Rectal smooth muscle tissue (tissue), 1 donor: ENCODE results near the gene FSTL4.

ENCODE experiments used
- H3K27ac ChIP-seq: one replicate; pipeline ENCODE4 v1.7.0; 2013; ENCODE audit warnings: low read depth, low read length, inconsistent platforms
- H3K27me3 ChIP-seq: one replicate; pipeline ENCODE4 v1.7.0; 2013; ENCODE audit warnings: low read length; ENCODE audit not compliant: control insufficient read depth, insufficient read depth
- H3K36me3 ChIP-seq: one replicate; pipeline ENCODE4 v1.7.0; 2013; ENCODE audit warnings: low read length; ENCODE audit not compliant: control insufficient read depth, insufficient read depth
- H3K4me1 ChIP-seq: one replicate; pipeline ENCODE4 v1.7.0; 2013; ENCODE audit warnings: low read length; ENCODE audit not compliant: control insufficient read depth, insufficient read depth
- H3K4me3 ChIP-seq: one replicate; pipeline ENCODE4 v1.7.0; 2013; ENCODE audit warnings: low read length
- H3K9ac ChIP-seq: one replicate; pipeline ENCODE4 v1.7.0; 2013; ENCODE audit warnings: low read length

Gene FSTL4

GRCh38 chr5:133433641-133434040 lies 178.7 kb downstream of the FSTL4 start:
- Histone ChIP-seq H3K27me3 (no peaks in the 10 kb centered on the region), H3K9ac (no peak overlapping the region), H3K4me3 (no peak overlapping the region), H3K27ac (no peak overlapping the region), H3K36me3 (no peaks in the 10 kb centered on the region), H3K4me1 (no peaks in the 10 kb centered on the region)

DNA sequence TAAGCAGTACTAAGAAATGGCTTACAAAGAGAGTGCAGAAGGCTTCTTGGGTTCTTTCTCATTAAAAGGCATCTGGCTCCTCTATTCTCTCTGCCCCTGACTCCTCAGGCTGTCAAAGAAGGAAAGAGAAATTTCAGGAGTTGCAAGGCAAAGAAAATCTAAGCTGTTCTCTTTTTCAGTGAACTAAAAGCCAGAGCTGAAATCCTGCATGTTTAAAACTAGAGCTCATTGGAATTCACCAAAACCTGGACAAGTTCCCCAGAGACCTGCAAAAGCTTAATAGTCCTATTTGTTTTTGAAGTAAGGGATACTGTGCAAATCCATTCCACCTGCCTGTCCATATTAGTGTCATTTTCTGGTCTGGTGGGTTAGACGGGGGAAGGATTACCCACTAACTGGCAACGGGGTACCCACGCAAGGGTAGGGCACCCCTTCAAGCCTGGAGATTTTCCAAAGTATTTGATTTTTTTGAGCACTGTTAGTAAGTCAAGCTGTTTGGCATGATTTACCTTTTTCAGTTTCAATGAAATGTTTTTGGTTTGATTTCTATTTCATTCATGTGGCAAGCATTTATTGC lies 179.3 kb downstream of the FSTL4 start:
- H3K4me3 ChIP-seq: no peak overlapping the region
- H3K36me3 ChIP-seq: no peaks in the 10 kb centered on the region
- no peaks in the 10 kb centered on the region for H3K4me1 ChIP-seq
- H3K27me3 ChIP-seq: peaks cover 2% of the 10 kb centered on the region
- H3K27ac ChIP-seq: no peak overlapping the region
- no peak overlapping the region for H3K9ac ChIP-seq

DNA sequence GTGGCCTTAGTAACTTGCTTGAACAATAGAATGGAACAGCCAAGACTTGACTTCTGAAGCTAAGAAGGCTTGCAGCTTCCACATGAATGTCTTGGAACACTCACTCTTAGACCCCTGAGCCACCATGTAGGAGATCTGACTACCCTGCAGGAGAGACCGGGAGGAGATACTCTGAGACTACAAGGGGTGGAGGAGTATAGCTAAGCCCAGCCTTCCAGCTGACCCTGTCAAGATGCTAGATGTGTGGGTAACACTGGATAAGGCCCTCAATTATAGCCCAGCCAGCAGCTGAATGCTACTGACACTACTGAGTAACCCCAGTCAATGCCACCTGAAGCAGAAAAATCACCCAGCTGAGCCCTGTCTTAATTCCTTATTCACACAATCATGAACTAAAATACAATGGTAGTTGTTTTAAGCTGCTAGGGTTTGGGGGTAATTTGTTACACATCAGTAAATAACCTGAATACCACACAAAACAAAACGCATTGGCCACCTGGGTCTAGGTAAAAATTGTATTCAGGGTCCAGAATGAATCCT lies 180.9 kb downstream of the FSTL4 start:
- Histone ChIP-seq H3K4me3 (no peak overlapping the region), H3K36me3 (no peaks in the 10 kb centered on the region), H3K27ac (no peak overlapping the region), H3K9ac (no peak overlapping the region), H3K4me1 (no peaks in the 10 kb centered on the region), H3K27me3 (peaks cover 2% of the 10 kb centered on the region)

- peaks cover 2% of the 10 kb centered on the region for H3K27me3 ChIP-seq
- H3K36me3 ChIP-seq: no peaks in the 10 kb centered on the region
- no peak overlapping the region for H3K27ac ChIP-seq
- H3K9ac ChIP-seq: no peak overlapping the region
- H3K4me1 ChIP-seq: no peaks in the 10 kb centered on the region
- no peak overlapping the region for H3K4me3 ChIP-seq
Measured at GRCh38 chr5:133430095-133430494, 182.2 kb downstream of the FSTL4 start.

GRCh38 chr5:133429046-133429445 lies 183.3 kb downstream of the FSTL4 start:
- Histone ChIP-seq H3K4me3 (no peak overlapping the region), H3K27ac (no peak overlapping the region), H3K36me3 (no peaks in the 10 kb centered on the region), H3K4me1 (no peaks in the 10 kb centered on the region), H3K27me3 (peaks cover 2% of the 10 kb centered on the region), H3K9ac (no peak overlapping the region)

DNA sequence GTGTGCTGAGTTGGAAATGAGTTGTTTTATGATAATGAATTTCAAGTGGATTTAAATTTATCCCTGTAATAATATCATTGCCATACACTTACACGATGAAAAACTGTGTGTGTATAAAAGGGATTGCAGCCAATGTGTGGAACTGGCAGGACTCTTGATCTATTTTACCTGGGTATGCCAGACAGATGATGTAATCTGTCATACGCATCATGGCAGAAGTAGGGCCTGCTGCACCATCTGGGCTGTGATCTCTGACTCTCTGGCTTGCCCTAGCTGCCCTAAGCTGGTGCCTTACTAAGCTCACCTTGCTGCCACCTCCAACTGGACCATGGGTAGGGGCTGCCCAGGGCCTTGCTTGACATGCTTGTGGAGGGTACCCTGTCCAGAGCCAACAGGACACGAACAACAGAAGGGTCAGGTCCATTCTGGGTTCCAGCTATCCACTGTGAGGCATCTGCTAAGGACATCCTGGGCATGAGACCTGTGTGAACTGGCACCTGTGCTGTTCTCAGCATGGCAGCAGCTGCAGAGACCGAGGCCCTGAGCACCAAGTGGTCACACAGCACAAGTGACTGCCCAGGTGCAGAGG lies 184.2 kb downstream of the FSTL4 start:
- no peaks in the 10 kb centered on the region for H3K36me3 ChIP-seq
- H3K27ac ChIP-seq: no peak overlapping the region
- H3K4me3 ChIP-seq: no peak overlapping the region
- peaks cover 2% of the 10 kb centered on the region for H3K27me3 ChIP-seq
- no peaks in the 10 kb centered on the region for H3K4me1 ChIP-seq
- no peak overlapping the region for H3K9ac ChIP-seq

- Histone ChIP-seq H3K4me3 (no peak overlapping the region), H3K4me1 (no peaks in the 10 kb centered on the region), H3K36me3 (no peaks in the 10 kb centered on the region), H3K27me3 (peaks cover 2% of the 10 kb centered on the region), H3K9ac (no peak overlapping the region), H3K27ac (no peak overlapping the region)
Measured at GRCh38 chr5:133427121-133427777, 185.1 kb downstream of the FSTL4 start.

DNA sequence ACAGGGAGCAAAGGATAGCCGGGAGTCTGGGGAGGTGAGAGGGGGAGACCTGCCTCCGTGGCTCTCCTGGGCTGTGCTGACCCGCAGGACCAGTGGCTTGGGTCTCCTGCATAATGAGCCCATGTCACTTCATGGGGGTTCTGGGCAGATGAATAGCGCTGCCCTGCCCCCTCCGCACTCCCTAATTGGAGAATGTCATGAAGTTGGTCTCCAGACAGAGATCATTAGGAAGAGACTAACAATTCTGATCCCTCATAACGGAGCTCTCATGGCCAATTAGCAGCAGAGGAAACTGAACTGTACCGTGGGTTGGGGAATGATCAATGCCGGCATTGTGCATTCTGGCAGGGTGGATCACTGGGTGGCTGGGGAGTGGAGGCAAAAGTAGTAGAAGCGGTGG lies 186.1 kb downstream of the FSTL4 start:
- Histone ChIP-seq H3K9ac (no peak overlapping the region), H3K4me3 (no peak overlapping the region), H3K27ac (no peak overlapping the region), H3K27me3 (peaks cover 2% of the 10 kb centered on the region), H3K36me3 (no peaks in the 10 kb centered on the region), H3K4me1 (no peaks in the 10 kb centered on the region)

GRCh38 chr5:133425764-133426163 lies 186.6 kb downstream of the FSTL4 start:
- peaks cover 2% of the 10 kb centered on the region for H3K27me3 ChIP-seq
- no peak overlapping the region for H3K27ac ChIP-seq
- H3K4me1 ChIP-seq: no peaks in the 10 kb centered on the region
- no peak overlapping the region for H3K4me3 ChIP-seq
- H3K9ac ChIP-seq: no peak overlapping the region
- no peaks in the 10 kb centered on the region for H3K36me3 ChIP-seq

DNA sequence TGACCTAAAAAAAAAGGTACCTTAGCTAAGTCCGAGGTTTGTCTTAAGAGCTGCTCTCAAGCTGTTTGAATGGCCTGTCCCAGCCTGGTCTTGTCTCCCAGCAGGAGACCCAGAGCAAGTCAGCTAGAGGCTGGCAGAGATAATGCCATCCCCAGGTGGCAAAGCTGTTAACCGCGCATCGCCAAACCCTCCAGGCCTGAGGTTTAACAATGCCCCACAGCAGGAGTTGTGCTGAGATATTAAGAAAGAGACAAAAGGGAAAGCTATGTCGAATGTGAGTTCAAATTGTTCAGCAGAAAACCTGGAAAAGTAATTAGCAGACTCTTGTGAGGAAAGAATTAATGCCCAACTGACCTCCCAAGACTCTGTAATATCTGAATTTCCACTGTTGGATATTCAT lies 187.1 kb downstream of the FSTL4 start:
- no peaks in the 10 kb centered on the region for H3K4me1 ChIP-seq
- peaks cover 2% of the 10 kb centered on the region for H3K27me3 ChIP-seq
- no peaks in the 10 kb centered on the region for H3K36me3 ChIP-seq
- H3K9ac ChIP-seq: no peak overlapping the region
- H3K27ac ChIP-seq: no peak overlapping the region
- no peak overlapping the region for H3K4me3 ChIP-seq

GRCh38 chr5:133423618-133424282 lies 188.6 kb downstream of the FSTL4 start:
- no peak overlapping the region for H3K4me3 ChIP-seq
- no peaks in the 10 kb centered on the region for H3K36me3 ChIP-seq
- H3K4me1 ChIP-seq: no peaks in the 10 kb centered on the region
- H3K9ac ChIP-seq: no peak overlapping the region
- peaks cover 2% of the 10 kb centered on the region for H3K27me3 ChIP-seq
- H3K27ac ChIP-seq: no peak overlapping the region

DNA sequence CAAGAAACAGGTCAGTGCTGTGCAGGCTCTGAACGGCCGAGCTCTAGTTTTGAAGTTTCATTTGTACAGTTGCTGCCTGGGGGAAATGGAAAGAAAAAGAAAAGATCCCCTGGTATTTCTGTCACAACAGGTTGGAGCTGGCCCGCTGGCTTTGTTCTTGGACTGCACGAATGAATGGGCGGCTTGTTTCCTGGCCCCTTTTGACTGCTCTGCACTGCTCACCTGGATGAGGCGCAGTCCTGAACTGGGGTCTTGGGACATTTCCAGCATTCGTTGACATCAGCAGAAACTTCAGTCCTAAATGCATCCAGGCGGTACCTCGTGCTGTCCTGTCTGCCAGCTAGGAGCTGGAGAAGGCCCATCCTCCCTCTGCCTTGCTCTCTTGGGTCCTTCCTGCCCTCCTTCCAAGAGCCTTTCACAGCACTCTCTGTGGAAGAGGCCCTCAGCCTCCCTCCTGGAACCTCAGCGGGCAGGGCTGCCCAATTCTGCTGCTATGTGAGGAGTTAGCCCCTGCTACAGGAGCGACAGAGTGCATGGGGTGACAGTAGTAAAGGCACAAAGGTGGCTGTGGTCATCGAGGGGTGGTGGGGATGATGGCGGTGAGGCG lies 189.2 kb downstream of the FSTL4 start:
- H3K4me1 ChIP-seq: no peaks in the 10 kb centered on the region
- no peaks in the 10 kb centered on the region for H3K36me3 ChIP-seq
- no peak overlapping the region for H3K4me3 ChIP-seq
- H3K27me3 ChIP-seq: no peaks in the 10 kb centered on the region
- no peak overlapping the region for H3K27ac ChIP-seq
- H3K9ac ChIP-seq: no peak overlapping the region
